Smooth muscle cell (in vitro differentiated cells): ENCODE data around the gene DLGAP3. TPM values are rescaled to one million over a fixed set of nuclear protein-coding genes. Genes with fewer than 3 reads are reported as not detected.

Source experiments
- DNase-seq: peaks from one replicate; lab custom pipeline; 2025; ENCODE audit not compliant: unreplicated experiment; lab: John Stamatoyannopoulos, UW
- H2AFZ ChIP-seq: fragments of 200-600 bp; sonication (generic); 2 replicates; pipeline ENCODE4 v1.6.0; 2016; ENCODE audit warnings: antibody characterized with exemption, low read depth, mild to moderate bottlenecking
- H3F3A ChIP-seq: fragments of 200-600 bp; sonication (generic); 2 replicates; pipeline ENCODE4 v1.6.0; 2017; ENCODE audit warnings: antibody characterized with exemption, low read depth
- H3K27ac ChIP-seq: fragments of 200-600 bp; sonication (generic); 2 replicates; pipeline ENCODE4 v1.5.1; 2016; ENCODE audit warnings: low read depth, mild to moderate bottlenecking
- H3K27me3 ChIP-seq: fragments of 200-600 bp; sonication (generic); 2 replicates; pipeline ENCODE4 v1.6.1; 2016; ENCODE audit warnings: low read depth, mild to moderate bottlenecking
- H3K36me3 ChIP-seq: fragments of 200-600 bp; sonication (generic); 2 replicates; pipeline ENCODE4 v1.5.1; 2016; ENCODE audit warnings: low read depth
- H3K4me1 ChIP-seq: fragments of 200-600 bp; sonication (generic); 2 replicates; pipeline ENCODE4 v1.5.1; 2016; ENCODE audit warnings: low read depth
- H3K4me2 ChIP-seq: fragments of 200-600 bp; sonication (generic); 2 replicates; pipeline ENCODE4 v1.6.0; 2016; ENCODE audit warnings: mild to moderate bottlenecking
- H3K4me3 ChIP-seq: fragments of 200-600 bp; sonication (generic); 2 replicates; pipeline ENCODE4 v1.5.1; 2016; ENCODE audit warnings: mild to moderate bottlenecking
- H3K79me2 ChIP-seq: fragments of 200-600 bp; sonication (generic); 2 replicates; pipeline ENCODE4 v1.6.0; 2016; ENCODE audit warnings: low read depth, mild to moderate bottlenecking
- H3K9ac ChIP-seq: fragments of 200-600 bp; sonication (generic); 2 replicates; pipeline ENCODE4 v1.6.0; 2016; ENCODE audit warnings: low read depth
- H3K9me3 ChIP-seq: fragments of 200-600 bp; sonication (generic); replicated peaks from 2 replicates; pipeline ENCODE4 v1.5.1; 2016; ENCODE audit warnings: low read depth
- H4K20me1 ChIP-seq: fragments of 200-600 bp; sonication (generic); 2 replicates; pipeline ENCODE4 v1.6.0; 2016; ENCODE audit warnings: low read depth
- WGBS: methylation state at CpG from one replicate; pipeline ENCODE4 v1.1.7; 2016; ENCODE audit warnings: low lambda C conversion rate; 5-methylcytosine and 5-hydroxymethylcytosine counted together
- polyA plus RNA-seq: library from polyadenylated mRNA; unstranded; fragments of >200 nt; fragmentation: Nextera tagmentation; extraction: Ambion mirVana; gene quantifications from 2 replicates; pipeline ENCODE4 v1.2.1, GENCODE V29; 2016
- total RNA-seq: library from RNA; depleted of rRNA; stranded (reverse); fragments of >200 nt; gene quantifications from 2 replicates; pipeline ENCODE4 v1.2.3, GENCODE V29; 2014
- TF ChIP-seq, protein P1 (sequence below): fragments of 200-600 bp; sonication (generic); IDR thresholded peaks from 2 replicates; pipeline ENCODE4 v1.5.1; 2017; ENCODE audit warnings: borderline replicate concordance, mild to moderate bottlenecking, antibody characterized with exemption; ENCODE audit not compliant: insufficient read depth, poor library complexity, severe bottlenecking

The DLGAP3 gene
- total and polyA plus RNA-seq, 2 experiments from 2014 or later = not detected

DNA sequence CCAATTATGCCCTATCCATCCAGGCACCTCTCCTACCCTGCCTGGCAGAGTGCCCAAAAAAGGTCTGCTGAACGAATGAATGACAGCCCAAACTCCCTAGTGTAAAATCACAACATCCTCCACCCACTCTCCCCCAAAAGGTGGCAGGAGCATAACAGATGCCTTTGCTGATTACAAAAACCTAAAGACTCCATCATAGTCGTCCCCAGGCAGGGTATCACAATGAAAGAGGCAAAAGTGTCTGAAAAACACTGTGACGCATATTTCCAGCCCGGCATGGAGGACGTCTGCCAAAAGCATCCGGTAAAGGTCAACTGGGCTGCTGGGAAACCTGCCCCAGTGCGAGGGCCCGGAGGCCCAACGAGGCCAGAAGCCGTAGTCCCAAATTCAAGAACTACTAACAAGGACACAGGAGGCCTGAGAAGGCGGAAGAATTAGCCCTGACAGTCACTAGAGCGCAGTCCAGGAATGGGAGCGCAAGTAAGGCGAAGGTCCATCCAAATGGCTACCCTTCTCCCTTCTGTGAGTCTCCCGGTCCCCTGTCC, 70.5 kb downstream of the DLGAP3 start:
- Histone ChIP-seq H3K36me3 (no peaks in the 10 kb centered on the region), H3K4me3 (peak overlapping the region; percentile 95), H3K79me2 (peaks cover 35% of the 10 kb centered on the region), H3K9ac (peak overlapping the region; percentile 85), H2AFZ (peak overlapping the region; percentile 77), H4K20me1 (peaks cover 22% of the 10 kb centered on the region), H3K9me3 (no peaks in the 10 kb centered on the region), H3K27ac (peak overlapping the region; percentile 47), H3K4me2 (peak overlapping the region; percentile 98), H3F3A (peaks cover 3% of the 10 kb centered on the region), H3K27me3 (peaks cover 9% of the 10 kb centered on the region), H3K4me1 (peaks cover 12% of the 10 kb centered on the region)
- no peak for DNase-seq
- TF ChIP-seq, protein P1, sequence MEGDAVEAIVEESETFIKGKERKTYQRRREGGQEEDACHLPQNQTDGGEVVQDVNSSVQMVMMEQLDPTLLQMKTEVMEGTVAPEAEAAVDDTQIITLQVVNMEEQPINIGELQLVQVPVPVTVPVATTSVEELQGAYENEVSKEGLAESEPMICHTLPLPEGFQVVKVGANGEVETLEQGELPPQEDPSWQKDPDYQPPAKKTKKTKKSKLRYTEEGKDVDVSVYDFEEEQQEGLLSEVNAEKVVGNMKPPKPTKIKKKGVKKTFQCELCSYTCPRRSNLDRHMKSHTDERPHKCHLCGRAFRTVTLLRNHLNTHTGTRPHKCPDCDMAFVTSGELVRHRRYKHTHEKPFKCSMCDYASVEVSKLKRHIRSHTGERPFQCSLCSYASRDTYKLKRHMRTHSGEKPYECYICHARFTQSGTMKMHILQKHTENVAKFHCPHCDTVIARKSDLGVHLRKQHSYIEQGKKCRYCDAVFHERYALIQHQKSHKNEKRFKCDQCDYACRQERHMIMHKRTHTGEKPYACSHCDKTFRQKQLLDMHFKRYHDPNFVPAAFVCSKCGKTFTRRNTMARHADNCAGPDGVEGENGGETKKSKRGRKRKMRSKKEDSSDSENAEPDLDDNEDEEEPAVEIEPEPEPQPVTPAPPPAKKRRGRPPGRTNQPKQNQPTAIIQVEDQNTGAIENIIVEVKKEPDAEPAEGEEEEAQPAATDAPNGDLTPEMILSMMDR = no peak
- WGBS = 3% methylated on average over 13 of the region's 15 CpGs

DNA sequence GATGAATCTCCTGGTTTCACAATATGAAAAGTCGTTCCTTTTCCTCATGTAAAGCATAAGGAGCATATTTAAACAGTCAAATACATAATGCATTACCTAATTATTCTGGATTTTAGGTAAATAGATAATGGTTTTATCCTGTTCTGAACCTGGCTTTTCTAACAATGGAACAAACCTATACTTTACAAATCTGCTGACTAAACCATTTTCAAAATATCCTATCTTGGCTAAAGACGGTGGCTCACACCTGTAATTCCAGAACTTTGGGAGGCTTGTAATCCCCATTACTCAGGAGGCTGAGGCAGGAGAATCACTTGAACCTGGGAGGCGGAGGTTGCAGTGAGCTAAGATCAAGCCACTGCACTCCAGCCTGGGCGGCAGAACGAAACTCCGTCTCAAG, 72.8 kb downstream of the DLGAP3 start:
- H3K4me1 ChIP-seq = peaks cover 12% of the 10 kb centered on the region
- no peak overlapping the region for H2AFZ ChIP-seq
- no peaks in the 10 kb centered on the region for H3K27me3 ChIP-seq
- H3F3A ChIP-seq = peaks cover 3% of the 10 kb centered on the region
- DNase-seq = no peak
- H3K79me2 ChIP-seq = peaks cover 39% of the 10 kb centered on the region
- H3K36me3 ChIP-seq = no peaks in the 10 kb centered on the region
- H3K4me3 ChIP-seq = no peak overlapping the region
- WGBS = 97% methylated on average over 6 of the region's 6 CpGs
- H3K4me2 ChIP-seq = no peak overlapping the region
- TF ChIP-seq, protein P1 = no peak
- H3K9ac ChIP-seq = no peak overlapping the region
- H4K20me1 ChIP-seq = peaks cover 40% of the 10 kb centered on the region
- no peak overlapping the region for H3K27ac ChIP-seq
- H3K9me3 ChIP-seq = no peaks in the 10 kb centered on the region

DNA sequence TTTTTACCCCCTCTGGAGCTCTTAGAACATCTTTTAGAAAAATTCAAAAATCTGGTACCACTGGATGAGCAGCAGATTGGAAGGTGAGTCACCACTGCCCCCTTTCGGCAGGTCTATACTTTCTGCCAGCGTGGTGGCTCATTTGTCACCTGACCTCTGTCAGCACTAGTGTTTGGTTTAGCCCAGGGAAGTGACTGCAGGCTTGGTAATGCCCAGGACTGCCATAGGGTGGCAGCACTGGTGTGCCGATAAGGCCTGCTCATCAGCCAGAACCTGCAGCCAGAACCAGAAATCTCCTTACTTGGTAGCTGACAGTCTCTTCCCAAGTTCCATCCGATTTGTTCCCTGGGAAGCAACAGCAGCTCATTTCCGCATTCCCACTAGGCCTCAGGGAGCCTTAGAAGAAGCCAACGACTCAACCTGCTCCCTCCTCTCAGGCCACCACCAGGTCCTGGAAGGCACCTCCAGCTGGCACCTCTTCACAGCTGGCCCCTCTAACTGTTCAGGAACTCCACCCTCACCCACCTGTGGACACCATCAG, 76.7 kb downstream of the DLGAP3 start:
- no peaks in the 10 kb centered on the region for H3K9me3 ChIP-seq
- no peaks in the 10 kb centered on the region for H3K4me1 ChIP-seq
- H3K27me3 ChIP-seq = no peaks in the 10 kb centered on the region
- no peak overlapping the region for H3K4me2 ChIP-seq
- no peak overlapping the region for H3K27ac ChIP-seq
- peaks cover 3% of the 10 kb centered on the region for H3F3A ChIP-seq
- peak; percentile 16 for DNase-seq
- no peak overlapping the region for H2AFZ ChIP-seq
- no peaks in the 10 kb centered on the region for H3K36me3 ChIP-seq
- H3K79me2 ChIP-seq = peaks cover 33% of the 10 kb centered on the region
- 6% methylated on average over 6 of the region's 6 CpGs for WGBS
- H3K9ac ChIP-seq = no peak overlapping the region
- no peak overlapping the region for H3K4me3 ChIP-seq
- TF ChIP-seq, protein P1 = peak; percentile 94
- peaks cover 71% of the 10 kb centered on the region for H4K20me1 ChIP-seq
